PFSK-1 (cell line): ENCODE data around the gene GRM1.

ENCODE experiments used
- POLR2AphosphoS5 ChIP-seq: IDR thresholded peaks from 2 replicates; pipeline ENCODE4 v1.6.1; 2012; ENCODE audit warnings: low read depth, mild to moderate bottlenecking, control low read depth, low read length, moderate library complexity
- REST ChIP-seq, 2 experiments: IDR thresholded peaks; 2 replicates each; pipeline versions ENCODE4 v1.6.1 to v1.8.0; 2011 to 2012; ENCODE audit warnings: low read depth in 2 of 2, low read length in 2 of 2, control low read depth in 1 of 2, inconsistent platforms in 1 of 2, mild to moderate bottlenecking in 1 of 2, moderate library complexity in 1 of 2; ENCODE audit not compliant: insufficient read depth in 1 of 2
- TAF1 ChIP-seq: IDR thresholded peaks from 2 replicates; pipeline ENCODE4 v1.6.1; 2012; ENCODE audit warnings: low read length, control low read depth, borderline replicate concordance; ENCODE audit not compliant: insufficient read depth

- TF ChIP-seq POLR2AphosphoS5 = no peak
- no peak for TF ChIP-seq TAF1
- no peak for TF ChIP-seq REST (IDR thresholded peaks at IDR 0.05; ENCODE audit: insufficient read depth in 1 of 2, low read depth in 2 of 2, low read length in 2 of 2)
Measured at GRCh38 chr6:146315381-146316174, 286.7 kb downstream of the GRM1 start.
